ENCODE results near the gene CDK19. TPM values are rescaled to one million over a fixed set of nuclear protein-coding genes. Genes with fewer than 3 reads are reported as not detected.

Gene CDK19
- total RNA-seq, 1 experiment from 2014 or later = 11.7 TPM

- no peak for ATAC-seq
- Mint-ChIP-seq H3K36me3 (no peaks in the 10 kb centered on the region), H3K4me1 (no peaks in the 10 kb centered on the region), H3K4me3 (no peak overlapping the region), H3K9me3 (peaks cover 5% of the 10 kb centered on the region), H3K27ac (no peak overlapping the region), H3K27me3 (ENCODE audit: low read depth) (no peaks in the 10 kb centered on the region)
- ChIA-PET POLR2A (no interaction called here), CTCF (no interaction called here)
- TF ChIP-seq, protein P1, sequence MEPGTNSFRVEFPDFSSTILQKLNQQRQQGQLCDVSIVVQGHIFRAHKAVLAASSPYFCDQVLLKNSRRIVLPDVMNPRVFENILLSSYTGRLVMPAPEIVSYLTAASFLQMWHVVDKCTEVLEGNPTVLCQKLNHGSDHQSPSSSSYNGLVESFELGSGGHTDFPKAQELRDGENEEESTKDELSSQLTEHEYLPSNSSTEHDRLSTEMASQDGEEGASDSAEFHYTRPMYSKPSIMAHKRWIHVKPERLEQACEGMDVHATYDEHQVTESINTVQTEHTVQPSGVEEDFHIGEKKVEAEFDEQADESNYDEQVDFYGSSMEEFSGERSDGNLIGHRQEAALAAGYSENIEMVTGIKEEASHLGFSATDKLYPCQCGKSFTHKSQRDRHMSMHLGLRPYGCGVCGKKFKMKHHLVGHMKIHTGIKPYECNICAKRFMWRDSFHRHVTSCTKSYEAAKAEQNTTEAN (CRISPR knock-in tag; IDR thresholded peaks at IDR 0.05) = no peak
- TF ChIP-seq, protein P2, sequence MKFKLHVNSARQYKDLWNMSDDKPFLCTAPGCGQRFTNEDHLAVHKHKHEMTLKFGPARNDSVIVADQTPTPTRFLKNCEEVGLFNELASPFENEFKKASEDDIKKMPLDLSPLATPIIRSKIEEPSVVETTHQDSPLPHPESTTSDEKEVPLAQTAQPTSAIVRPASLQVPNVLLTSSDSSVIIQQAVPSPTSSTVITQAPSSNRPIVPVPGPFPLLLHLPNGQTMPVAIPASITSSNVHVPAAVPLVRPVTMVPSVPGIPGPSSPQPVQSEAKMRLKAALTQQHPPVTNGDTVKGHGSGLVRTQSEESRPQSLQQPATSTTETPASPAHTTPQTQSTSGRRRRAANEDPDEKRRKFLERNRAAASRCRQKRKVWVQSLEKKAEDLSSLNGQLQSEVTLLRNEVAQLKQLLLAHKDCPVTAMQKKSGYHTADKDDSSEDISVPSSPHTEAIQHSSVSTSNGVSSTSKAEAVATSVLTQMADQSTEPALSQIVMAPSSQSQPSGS (CRISPR knock-in tag; IDR thresholded peaks at IDR 0.05; ENCODE audit: borderline replicate concordance, low read depth) = no peak
- TF ChIP-seq TCF7 (CRISPR knock-in tag; IDR thresholded peaks at IDR 0.05; ENCODE audit: low read depth) = no peak
- no peak for TF ChIP-seq NFYB (CRISPR knock-in tag; conservative IDR thresholded peaks at IDR 0.05; ENCODE audit: low read depth)
- TF ChIP-seq, protein P3, sequence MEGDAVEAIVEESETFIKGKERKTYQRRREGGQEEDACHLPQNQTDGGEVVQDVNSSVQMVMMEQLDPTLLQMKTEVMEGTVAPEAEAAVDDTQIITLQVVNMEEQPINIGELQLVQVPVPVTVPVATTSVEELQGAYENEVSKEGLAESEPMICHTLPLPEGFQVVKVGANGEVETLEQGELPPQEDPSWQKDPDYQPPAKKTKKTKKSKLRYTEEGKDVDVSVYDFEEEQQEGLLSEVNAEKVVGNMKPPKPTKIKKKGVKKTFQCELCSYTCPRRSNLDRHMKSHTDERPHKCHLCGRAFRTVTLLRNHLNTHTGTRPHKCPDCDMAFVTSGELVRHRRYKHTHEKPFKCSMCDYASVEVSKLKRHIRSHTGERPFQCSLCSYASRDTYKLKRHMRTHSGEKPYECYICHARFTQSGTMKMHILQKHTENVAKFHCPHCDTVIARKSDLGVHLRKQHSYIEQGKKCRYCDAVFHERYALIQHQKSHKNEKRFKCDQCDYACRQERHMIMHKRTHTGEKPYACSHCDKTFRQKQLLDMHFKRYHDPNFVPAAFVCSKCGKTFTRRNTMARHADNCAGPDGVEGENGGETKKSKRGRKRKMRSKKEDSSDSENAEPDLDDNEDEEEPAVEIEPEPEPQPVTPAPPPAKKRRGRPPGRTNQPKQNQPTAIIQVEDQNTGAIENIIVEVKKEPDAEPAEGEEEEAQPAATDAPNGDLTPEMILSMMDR (IDR thresholded peaks at IDR 0.05) = no peak
- no peak for TF ChIP-seq SOX15 (CRISPR knock-in tag; IDR thresholded peaks at IDR 0.05)
- TF ChIP-seq ESRRA (CRISPR knock-in tag; IDR thresholded peaks at IDR 0.05; ENCODE audit: borderline replicate concordance) = no peak
- TF ChIP-seq, protein P4, sequence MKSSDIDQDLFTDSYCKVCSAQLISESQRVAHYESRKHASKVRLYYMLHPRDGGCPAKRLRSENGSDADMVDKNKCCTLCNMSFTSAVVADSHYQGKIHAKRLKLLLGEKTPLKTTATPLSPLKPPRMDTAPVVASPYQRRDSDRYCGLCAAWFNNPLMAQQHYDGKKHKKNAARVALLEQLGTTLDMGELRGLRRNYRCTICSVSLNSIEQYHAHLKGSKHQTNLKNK (CRISPR knock-in tag; IDR thresholded peaks at IDR 0.05) = no peak
- TF ChIP-seq ZNF416 (CRISPR knock-in tag; IDR thresholded peaks at IDR 0.05) = no peak
- TF ChIP-seq, protein P5, sequence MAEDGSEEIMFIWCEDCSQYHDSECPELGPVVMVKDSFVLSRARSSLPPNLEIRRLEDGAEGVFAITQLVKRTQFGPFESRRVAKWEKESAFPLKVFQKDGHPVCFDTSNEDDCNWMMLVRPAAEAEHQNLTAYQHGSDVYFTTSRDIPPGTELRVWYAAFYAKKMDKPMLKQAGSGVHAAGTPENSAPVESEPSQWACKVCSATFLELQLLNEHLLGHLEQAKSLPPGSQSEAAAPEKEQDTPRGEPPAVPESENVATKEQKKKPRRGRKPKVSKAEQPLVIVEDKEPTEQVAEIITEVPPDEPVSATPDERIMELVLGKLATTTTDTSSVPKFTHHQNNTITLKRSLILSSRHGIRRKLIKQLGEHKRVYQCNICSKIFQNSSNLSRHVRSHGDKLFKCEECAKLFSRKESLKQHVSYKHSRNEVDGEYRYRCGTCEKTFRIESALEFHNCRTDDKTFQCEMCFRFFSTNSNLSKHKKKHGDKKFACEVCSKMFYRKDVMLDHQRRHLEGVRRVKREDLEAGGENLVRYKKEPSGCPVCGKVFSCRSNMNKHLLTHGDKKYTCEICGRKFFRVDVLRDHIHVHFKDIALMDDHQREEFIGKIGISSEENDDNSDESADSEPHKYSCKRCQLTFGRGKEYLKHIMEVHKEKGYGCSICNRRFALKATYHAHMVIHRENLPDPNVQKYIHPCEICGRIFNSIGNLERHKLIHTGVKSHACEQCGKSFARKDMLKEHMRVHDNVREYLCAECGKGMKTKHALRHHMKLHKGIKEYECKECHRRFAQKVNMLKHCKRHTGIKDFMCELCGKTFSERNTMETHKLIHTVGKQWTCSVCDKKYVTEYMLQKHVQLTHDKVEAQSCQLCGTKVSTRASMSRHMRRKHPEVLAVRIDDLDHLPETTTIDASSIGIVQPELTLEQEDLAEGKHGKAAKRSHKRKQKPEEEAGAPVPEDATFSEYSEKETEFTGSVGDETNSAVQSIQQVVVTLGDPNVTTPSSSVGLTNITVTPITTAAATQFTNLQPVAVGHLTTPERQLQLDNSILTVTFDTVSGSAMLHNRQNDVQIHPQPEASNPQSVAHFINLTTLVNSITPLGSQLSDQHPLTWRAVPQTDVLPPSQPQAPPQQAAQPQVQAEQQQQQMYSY (CRISPR knock-in tag; IDR thresholded peaks at IDR 0.05) = no peak
- TF ChIP-seq, protein P6, sequence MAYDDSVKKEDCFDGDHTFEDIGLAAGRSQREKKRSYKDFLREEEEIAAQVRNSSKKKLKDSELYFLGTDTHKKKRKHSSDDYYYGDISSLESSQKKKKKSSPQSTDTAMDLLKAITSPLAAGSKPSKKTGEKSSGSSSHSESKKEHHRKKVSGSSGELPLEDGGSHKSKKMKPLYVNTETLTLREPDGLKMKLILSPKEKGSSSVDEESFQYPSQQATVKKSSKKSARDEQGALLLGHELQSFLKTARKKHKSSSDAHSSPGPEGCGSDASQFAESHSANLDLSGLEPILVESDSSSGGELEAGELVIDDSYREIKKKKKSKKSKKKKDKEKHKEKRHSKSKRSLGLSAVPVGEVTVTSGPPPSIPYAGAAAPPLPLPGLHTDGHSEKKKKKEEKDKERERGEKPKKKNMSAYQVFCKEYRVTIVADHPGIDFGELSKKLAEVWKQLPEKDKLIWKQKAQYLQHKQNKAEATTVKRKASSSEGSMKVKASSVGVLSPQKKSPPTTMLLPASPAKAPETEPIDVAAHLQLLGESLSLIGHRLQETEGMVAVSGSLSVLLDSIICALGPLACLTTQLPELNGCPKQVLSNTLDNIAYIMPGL (CRISPR knock-in tag; IDR thresholded peaks at IDR 0.05) = no peak
- no peak for TF ChIP-seq ZNF425 (CRISPR knock-in tag; conservative IDR thresholded peaks at IDR 0.05)
- TF ChIP-seq GABPB1 (CRISPR knock-in tag; IDR thresholded peaks at IDR 0.05) = no peak
- no peak for TF ChIP-seq JAZF1 (CRISPR knock-in tag; IDR thresholded peaks at IDR 0.05)
- no peak for TF ChIP-seq RELA (CRISPR knock-in tag; IDR thresholded peaks at IDR 0.05; ENCODE audit: borderline replicate concordance)
- TF ChIP-seq TP53 (CRISPR knock-in tag; IDR thresholded peaks at IDR 0.05) = no peak
- no peak for TF ChIP-seq OVOL2 (CRISPR knock-in tag; IDR thresholded peaks at IDR 0.05; ENCODE audit: borderline replicate concordance)
- TF ChIP-seq, protein P7, sequence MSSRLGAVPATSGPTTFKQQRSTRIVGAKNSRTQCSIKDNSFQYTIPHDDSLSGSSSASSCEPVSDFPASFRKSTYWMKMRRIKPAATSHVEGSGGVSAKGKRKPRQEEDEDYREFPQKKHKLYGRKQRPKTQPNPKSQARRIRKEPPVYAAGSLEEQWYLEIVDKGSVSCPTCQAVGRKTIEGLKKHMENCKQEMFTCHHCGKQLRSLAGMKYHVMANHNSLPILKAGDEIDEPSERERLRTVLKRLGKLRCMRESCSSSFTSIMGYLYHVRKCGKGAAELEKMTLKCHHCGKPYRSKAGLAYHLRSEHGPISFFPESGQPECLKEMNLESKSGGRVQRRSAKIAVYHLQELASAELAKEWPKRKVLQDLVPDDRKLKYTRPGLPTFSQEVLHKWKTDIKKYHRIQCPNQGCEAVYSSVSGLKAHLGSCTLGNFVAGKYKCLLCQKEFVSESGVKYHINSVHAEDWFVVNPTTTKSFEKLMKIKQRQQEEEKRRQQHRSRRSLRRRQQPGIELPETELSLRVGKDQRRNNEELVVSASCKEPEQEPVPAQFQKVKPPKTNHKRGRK (CRISPR knock-in tag; IDR thresholded peaks at IDR 0.05; ENCODE audit: borderline replicate concordance) = no peak
- TF ChIP-seq E2F4 (CRISPR knock-in tag; IDR thresholded peaks at IDR 0.05; ENCODE audit: borderline replicate concordance, low read depth) = no peak
- DNase-seq (ENCODE audit: low spot score) = no peak
Observed at GRCh38 chr6:110587328-110587727, 227.9 kb downstream of the CDK19 start.

All from WTC11 (cell line).